Tongue (tissue), 2 donors: ENCODE data around the gene AZIN2. TPM values are rescaled to one million over a fixed set of nuclear protein-coding genes. Genes with fewer than 3 reads are reported as not detected.
A peak's percentile ranks its signal among the peaks of the same experiment; 100 is the strongest.
"Not testable (repeated sequence)": the region's sequence is repeated elsewhere in the genome, so short reads cannot be mapped to it uniquely, and the experiment has no call there.

Experiments
- DNase-seq: peaks from one replicate; pipeline ENCODE4 v3.0.0-alpha.2; 2015
- total RNA-seq: library from RNA; depleted of rRNA; stranded (reverse); fragments of >200 nt; gene quantifications from one replicate; pipeline ENCODE4 v1.2.3, GENCODE V29; 2014

AZIN2 gene
- 3.8 TPM for total RNA-seq

DNA sequence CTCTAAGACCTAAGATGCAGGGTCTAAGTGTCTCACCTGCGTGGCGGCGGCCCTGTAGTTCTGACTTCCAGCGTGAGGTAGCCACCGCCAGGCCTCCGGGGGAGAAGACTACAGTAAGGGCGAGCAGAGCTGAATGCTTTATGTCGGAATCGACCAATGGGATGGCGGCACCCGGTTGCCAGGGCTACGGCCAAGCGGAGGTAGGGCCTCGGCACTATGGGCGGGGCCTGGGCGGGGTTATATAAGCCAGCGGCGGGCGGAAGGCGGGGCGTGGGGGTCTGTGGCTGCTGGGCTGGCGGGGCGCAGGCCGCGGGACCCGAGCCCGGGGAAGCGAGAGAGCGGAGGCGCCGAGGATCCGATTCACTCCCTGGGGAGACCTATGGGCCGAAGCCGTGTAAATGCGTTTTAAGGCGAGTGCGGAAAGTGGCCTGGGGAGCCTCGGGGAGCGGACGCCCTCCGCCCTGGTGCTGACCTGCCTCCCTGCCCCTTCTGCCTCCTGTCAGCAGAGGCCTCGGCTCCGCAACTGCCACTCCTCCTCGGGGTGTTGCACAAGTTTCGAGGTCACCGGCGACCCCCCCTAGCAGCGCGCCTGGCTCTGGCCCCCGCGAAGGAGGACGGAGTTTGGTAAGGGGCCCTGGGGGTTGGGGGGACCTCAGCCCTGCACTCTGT is at the start of gene AZIN2:
AZIN2 (plus strand) TSS at position 269 of the 669 bp plus-strand sequence. CDS start 1,097 bp downstream, outside the sequence.
- DNase-seq = peak; percentile 97

DNA sequence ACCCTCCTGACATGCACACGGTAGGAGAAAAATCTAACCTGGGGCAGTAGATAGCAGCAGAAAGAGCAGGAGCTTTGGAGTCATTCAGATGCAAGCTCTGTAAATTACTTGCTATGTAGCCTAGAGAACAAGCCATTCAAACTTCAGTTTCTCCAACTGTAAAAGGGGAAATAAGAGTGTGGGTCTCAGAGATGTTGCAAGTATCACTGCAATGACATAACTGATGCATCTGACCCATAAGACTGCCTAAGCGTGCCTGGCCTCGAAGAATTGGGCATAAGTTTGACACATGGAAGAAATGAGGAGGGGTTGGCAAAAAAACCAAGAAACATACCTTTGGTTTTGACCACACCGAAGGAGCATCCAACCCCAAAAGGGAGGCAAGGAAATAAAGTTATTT is 49.4 kb upstream of the AZIN2 start:
- no peak for DNase-seq

DNA sequence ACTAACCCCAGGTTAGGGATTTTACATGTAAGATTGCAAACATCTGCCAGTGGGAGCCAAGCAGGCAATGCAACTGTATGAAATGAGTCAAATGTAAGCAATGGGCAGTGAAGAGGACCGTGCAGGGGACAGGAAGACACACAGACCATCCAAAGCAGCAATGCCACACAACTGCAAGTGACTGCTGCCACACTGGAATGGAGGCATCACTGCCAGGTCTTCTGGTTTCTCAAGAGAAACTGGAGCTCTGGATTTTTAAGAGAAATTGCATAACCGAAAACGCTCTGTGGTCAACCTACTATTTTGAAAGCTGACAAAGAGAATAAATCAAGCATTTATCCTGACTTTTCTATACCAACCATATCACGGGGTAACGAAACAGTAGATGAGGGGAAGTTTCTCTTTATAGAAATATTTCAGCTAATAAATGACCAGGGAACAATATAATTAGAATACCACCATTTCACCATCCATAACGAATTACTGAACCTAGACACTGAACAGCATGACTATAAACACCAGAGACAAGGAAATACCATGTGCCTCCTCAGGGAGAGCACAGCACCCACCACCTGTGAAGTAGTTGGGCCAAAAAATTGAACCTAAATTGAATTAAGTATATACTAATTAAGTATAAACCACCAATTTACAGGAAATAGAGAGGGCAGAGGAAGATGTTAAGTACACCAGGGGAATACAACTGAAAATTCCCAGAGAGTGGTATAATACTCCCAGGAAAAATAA is 48.7 kb upstream of the AZIN2 start:
- no peak for DNase-seq

DNA sequence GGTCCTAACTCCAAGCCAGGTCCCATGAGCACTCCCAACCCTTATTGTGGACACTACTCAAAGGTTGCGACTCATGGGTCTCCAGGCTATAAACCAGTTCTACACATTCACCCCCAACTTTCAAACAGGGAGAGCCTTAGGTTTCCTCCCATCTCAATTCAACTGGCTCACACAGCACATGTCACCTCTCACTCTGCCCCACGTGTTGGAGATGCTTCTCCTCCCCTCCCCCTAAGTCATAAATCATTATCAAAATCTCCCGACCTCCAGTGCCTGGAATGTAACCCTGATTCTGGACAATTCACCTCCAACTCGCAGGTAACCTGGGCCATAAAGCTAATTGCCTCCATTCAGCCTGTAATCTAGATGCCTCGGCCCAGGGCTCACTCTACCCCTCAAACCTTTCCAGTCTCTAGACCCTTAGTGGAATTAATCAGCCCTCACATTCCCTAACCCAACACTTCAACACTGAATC is 44.9 kb upstream of the AZIN2 start:
- DNase-seq = no peak

DNA sequence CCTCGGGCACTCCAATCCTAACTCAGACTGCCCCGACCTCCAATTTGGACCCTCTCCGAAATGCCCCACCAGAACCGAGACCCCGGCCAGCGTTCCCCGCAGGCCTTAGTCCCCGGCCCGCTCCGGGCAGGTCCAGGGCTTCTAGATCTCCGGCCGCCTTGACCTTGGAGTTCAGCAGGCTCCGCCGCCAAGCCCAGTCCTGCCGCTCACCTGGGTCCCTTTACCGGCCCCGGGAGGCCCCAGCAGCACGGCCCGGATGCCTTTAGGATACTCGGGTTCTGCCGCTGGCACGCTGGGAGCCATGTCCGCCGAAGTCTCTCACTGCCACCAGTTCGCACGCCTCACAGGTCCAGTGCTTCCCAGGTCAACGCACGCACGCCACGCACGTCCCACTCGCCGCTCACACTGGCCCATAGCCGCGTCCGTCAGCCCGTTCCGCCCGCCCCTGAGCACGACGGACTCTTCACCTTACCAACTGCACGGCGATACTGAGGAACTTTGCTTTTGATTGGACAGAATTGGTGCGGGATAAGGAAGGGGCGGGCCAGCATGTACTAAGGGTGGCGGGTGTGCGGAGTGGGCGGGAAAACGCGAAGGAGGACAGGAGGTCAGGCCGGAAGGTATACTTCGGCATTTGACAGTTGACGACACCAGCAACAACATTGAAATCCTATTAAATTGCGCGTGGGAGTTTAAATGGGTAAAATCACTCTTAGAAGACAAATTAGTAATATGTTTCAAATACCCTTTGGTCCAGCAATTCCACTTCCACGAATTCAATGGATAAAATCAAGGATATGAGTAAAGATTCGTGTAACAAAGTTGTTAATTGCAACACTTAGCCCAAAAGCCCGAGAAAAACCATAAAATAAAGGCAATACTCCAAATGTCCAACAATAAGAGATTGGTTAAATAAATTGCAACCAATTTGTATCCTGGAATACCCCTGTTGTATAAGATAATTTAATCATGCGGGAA is 44.1 kb upstream of the AZIN2 start, which contains the start of gene AK2:
AK2 (minus strand) TSS at position 358 of the 978 bp plus-strand sequence; CDS start at position 303, 55 bp downstream.
- DNase-seq = peak; percentile 98

DNA sequence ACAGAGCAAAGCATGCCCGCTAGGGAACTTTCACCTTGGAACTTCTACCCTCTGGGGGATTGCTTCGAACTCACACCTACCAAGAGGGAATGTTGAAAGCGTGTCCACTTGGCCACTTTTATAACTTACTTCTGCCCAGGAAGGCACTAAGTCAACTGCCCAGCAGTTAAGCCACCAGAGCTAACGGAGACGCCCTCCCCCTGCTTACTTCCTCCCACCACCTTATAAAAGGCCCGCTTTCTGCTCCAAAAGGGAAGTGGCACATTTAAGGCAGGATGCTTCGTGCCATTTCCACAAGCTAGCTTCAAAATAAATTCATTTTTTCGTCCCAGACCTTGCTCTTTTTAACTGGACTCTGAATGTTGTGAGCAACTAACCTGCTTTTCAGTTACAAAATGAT is 41.1 kb upstream of the AZIN2 start:
- no peak for DNase-seq

DNA sequence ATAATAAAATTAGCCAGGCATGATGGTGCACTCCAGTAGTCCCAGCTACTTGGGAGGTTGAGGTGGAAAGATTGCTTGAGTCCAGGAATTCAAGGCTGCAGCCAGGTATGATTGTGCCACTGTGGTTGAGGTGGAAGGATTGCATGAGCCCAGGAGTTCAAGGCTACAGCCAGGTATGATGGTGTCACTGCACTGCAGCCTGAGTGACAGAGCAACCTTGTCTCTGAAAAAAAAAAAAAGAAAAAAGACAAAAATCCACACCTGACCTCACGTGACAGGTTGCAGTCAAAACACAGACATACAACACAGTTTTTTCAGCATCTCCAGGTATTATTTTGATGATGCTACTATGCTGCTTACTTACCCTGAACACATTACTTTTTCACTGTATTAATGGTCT is 39.9 kb upstream of the AZIN2 start:
- DNase-seq = no peak

DNA sequence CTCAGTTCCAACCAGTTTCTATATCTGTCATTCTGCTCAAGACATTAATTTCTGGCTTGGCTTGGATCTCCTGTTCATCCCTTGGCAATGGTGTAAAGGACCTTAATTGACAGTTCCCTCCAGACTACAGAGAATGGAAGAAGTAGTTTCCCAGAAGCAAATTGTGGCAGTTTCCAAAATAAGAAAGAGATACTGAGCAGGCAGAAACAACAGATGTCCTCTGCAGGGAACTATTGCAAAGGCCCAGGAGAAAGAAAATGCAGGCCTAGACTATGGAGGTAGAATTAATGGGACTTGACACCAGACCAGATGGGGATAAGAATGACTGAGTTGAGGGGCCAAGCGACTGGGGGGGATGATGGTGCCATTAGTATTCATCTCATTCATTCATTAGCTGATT is 38.1 kb upstream of the AZIN2 start:
- peak; percentile 52 for DNase-seq

DNA sequence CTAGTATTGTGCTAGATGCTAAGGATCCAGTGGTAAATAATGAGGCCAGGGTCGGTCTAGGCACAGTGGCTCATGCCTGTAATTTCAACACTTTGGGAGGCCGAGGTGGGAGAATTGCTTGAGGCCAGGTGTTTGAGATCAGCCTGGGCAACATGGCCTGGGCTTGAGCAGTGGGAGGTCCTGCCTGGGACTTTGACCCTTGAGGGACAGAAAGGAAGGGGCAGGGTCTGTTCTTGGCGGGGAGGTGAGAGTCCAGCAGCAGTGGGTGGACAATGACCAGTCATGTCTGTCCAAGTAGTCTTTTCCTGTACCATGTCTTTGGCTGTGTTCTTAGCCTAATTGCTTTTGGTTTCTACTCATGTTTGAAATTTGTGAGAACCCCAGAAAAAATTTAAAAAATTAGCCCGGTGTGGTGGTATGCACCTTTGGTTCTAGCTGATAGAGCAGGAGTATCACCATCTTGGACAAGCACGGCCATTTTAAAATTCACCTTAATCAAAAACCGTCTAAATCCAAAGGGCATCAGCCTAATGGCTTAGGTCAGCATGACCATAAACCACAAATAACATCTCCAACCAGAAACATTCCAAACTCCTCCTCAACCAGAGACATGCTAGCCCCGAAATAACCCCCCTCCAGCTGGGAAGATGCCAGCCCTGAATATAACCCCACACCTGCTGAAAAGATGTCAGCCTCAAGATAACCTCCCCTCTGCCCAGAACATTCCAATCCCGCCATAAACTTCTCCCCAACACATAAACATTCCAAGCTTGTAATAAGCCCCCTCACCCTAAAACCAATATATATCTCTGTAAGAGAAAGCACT is 37.5 kb upstream of the AZIN2 start:
- peak; percentile 58 for DNase-seq

DNA sequence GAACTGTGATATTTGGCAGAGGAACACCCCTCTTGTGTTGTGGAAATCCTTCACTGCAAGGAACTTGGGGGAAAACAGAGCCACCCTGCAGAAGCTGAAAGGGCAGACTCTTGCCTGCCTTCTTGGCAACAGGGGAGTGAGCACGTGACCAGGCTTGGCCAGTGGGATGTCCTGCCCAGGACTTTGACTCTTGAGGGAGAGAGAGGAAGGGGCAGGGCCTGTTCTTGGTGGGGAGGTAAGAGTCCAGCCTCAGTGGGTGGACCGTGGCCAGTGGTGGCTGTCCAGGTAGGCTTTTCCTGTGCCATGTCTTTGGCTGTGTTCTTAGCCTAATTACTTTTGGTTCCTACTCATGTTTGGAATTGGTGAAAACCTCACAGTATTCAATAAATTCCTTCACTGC is 35.7 kb upstream of the AZIN2 start:
- DNase-seq = no peak

DNA sequence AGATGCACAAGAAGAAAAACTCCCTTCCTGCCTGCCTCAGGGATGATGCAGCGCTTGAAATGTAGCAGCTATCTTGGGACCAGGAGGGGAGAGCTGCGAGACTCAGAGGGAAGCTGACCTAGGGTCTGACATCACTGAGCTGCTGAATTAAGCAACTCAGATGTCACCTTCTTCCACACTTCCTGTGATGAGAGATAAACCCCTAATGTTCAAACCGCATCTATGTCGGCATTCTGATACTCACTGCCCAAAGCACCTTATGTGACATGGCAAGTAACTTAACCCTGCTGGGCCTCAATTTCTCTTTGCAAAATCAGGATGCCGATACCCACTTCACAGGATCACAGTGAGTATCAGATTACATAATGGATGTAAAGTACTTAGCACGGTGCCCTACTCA is 35.1 kb upstream of the AZIN2 start:
- DNase-seq = no peak

DNA sequence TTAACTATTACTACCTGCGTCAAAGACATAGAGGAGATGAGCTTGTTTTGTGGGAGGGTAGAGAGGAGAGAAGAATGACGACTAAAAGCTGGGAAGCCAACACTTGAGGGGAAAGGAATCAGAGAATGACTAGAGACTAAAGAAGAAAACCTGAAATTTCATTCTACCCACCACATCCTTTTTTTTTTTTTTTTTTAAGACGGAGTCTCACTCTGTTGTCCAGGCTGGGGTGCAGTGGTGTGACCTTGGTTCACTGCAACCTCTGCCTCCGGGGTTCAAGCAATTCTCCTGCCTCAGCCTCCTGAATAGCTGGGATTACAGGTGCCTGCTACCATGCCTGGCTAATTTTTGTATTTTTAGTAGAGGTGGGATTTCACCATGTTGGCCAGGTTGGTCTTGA is 34.7 kb upstream of the AZIN2 start:
- not testable (repeated sequence) for DNase-seq

DNA sequence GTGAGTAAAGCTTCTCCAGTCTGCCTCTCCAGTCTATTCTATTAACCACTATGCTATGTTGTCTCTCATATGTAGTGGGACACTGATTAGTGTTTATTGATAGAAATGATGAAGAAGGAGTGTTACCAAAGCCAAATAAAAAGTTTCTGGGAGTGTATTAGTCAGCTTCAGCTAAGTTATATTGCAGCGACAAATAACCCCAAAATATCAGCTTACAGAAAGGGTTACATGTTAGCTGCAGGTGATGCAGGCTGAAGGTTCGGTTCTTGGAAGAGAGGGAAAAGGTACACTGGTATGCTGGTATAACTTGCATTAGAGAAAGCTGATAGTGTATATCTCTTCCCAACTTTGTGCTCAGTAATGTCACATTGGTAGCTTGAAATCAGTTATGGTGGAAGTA is 33.7 kb upstream of the AZIN2 start:
- DNase-seq = no peak

DNA sequence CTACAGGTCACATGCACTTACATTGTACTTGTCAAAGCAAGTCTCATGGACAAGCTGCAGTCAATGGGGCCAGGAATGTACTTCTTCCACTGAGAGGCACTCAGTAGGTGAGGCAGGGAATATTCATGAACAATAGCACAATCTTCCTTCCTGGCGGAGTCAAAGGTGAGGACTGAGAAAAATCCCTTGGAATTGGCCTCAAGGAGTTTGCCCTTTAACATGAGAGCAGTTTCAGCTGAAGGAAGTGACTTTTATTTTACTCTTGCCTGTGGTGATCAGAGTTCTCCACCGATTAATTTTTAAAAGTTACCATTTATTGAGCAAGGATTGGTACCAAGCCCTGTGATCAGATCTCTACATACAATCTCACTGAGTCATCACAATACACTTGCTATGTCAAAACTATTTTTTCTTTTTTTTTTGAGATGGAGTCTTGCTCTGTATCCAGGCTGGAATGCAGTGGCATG is 33.1 kb upstream of the AZIN2 start:
- DNase-seq = no peak

DNA sequence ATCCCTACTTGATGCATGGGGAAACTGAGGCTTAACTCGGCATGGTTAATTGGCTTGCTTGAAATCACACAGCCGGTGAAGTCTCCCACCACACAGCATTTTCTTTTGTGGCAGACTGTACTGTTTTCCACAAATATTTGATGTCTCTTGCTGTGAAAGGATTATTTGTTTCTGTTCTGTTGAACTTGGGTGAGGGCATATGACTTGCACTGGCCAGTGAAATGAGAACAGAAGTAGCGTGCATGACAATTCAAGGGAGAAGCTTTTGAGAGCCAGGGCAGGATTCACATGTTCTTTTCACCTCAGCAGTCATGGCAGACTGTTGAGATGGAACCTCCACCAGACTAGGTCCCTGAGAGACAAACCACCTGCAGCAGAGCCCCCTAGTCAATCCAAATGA is 32.5 kb upstream of the AZIN2 start:
- no peak for DNase-seq

DNA sequence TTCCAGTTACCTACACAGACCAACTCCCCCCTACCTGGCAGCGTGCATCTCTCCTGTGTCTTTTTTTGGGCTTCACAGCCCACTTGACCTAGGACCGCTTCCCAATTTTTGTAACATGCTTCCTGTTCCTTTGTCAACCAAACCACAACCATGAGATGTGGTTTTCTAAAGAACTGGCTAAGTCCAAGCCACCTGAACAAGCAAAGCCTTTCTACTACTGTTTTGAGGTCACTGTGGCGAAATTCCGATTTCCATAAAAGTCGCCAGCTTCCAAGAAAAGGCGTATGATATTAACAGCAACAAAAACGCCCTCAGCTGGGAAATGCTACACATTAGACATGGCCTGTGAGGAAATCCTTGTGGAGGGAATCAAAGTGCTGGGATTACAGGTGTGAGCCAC is 31.6 kb upstream of the AZIN2 start:
- no peak for DNase-seq

DNA sequence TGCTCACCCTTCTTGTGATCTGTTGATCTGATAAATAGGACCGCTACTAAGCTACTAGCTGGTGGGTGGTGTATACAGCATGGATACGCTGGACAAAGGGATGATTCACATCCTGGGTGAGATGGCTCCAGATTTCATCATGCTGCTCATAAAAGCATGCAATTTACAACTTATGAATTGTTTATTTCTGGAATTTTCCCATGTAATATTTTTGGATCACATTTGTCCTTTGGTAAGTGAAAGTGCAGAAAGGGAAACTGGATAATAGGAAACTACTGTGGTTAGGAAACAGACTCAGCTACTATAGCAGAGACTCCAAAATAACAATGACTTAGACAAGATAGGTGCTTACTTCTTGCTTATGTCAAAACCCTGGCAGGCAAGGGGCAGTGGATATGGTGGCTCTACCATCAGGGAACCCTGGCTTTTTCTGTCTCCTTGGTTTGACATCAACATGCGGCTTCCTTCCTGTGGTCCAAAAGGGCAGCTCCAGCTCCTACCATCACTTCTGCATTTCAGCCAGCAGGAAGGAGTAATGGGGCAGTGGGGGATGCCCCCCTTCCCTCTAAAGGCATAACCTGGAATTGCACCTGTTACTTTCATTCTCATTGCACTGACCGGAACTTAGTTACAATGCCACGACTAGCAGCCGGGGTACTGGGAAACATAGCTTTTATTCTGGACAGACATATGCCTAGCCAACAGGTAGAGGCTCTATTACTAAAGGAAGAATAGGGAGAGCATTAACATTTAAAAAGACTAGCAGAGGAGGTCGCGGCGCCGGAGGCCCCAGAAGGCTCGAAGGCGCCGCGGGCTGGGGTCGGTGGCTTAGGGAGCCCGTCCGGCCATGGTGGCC is 30.5 kb upstream of the AZIN2 start:
- DNase-seq = no peak

DNA sequence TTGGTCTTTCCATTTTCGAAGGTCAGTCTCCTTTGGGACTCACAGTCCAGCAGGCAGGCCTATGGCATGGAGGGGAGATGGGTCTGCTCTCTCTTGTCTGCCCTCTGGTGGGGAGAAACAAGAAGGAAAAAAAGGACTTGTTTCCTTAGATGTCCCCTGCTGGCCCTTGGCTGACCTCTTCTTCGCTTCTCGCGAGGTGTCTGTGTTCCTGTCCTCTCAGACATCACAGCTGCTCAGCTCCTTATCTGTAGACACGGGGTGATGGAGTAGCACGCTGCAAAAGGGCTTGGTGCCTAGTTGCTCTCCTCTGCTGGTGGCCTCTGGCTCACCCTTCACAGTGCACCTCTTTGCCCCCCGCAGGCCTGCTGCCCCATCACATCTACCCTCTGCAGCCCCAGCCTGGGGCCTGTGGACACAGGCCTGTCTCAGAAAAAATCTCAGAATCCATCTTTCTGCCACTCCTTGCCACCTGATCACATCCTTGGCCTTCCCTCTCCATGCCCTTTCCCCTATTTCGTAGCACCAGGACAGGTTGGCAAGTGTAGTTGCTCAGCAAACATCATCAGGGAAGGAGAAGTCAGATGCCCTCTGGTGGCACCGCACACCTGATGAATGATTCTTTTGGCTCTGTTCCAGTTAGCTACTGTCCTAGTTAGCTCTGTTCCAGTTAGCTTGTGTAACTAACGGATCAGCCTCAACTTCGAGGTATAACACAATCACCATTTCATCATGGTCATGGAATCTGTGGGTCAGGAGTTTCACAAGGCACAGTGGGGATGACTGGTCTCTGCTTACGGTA is 25.5 kb upstream of the AZIN2 start:
- peak; percentile 87 for DNase-seq

DNA sequence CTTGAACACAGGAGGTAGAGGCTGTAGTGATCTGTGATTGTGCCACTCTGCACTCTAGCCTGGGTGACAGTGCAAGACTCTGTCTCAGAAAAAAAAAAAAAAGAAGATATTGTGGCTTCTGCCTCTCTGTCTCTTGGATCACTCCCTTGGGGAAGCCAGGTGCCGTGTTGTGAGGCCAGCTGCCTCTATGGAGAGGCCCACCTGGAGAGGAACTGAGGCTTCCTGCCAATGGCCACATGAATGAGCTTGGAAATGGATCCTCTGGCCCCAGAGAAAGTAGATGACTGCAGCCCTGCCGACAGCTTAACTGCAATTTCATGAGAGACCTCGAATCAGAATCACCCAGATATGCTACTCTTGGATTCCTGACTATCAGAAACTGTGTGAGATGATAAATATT is 24.5 kb upstream of the AZIN2 start:
- DNase-seq = no peak

DNA sequence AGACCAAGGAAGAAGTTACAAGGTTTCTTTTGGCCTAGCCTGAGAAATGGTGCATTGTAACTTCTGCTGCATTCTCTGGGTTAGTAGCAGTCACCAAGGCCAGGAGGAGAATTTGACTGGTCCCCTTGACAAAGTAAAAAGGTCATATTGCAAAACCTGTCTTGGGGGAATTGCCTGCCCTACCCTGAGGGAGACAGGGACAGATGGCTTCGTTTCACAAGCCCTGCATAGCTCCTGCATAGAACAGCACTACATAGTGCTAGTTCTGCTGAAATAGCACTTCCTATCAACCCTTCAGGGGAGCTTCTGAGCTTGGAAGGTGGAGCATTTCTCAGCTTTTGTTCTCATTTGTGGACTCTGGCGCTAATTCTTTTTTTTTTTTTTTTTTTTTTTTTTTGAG is 23.9 kb upstream of the AZIN2 start:
- no peak for DNase-seq
